Thyroid gland (tissue), 4 donors: ENCODE measurements around the gene DDX56. TPM values are rescaled to one million over a fixed set of nuclear protein-coding genes. Genes with fewer than 3 reads are reported as not detected.
"Not testable (repeated sequence)": the region's sequence is repeated elsewhere in the genome, so short reads cannot be mapped to it uniquely, and the experiment has no call there.

Experiments used
- DNase-seq, 2 donors: peaks; one replicate each; pipeline ENCODE4 v3.0.0-alpha.2; 2019
- H3K27ac ChIP-seq, 3 donors: fragments of 200-600 bp; sonication (generic); 1 replicate in 2 of 3; 2 replicates in 1 of 3; pipeline ENCODE4 v1.5.1; 2016 to 2019; ENCODE audit warnings: mild to moderate bottlenecking in 1 of 3, moderate library complexity in 1 of 3
- H3K27me3 ChIP-seq: fragments of 200-600 bp; sonication (generic); one replicate; pipeline ENCODE4 v1.5.1; 2019
- H3K36me3 ChIP-seq, 2 donors: fragments of 200-600 bp; sonication (generic); one replicate each; pipeline ENCODE4 v1.5.1; 2016 to 2019
- H3K4me1 ChIP-seq, 2 donors: fragments of 200-600 bp; sonication (generic); one replicate each; pipeline ENCODE4 v1.5.1; 2017 to 2019
- H3K4me3 ChIP-seq, 3 donors: fragments of 200-600 bp; sonication (generic); replicated peaks in 1 of 3; 1 replicate in 2 of 3; 2 replicates in 1 of 3; pipeline ENCODE4 v1.5.1; 2016; ENCODE audit warnings: mild to moderate bottlenecking in 1 of 3
- H3K9me3 ChIP-seq: fragments of 200-600 bp; sonication (generic); one replicate; pipeline ENCODE4 v1.5.1; 2017
- CTCF ChIP-seq, 6 experiments: fragments of 200-600 bp in 3 of 6; fragments of 450-650 bp in 3 of 6; sonication (generic) in 3 of 6; IDR thresholded peaks; one replicate each; pipeline ENCODE4 v1.5.1; 2016 to 2019; ENCODE audit warnings: antibody characterized with exemption in 6 of 6, mild to moderate bottlenecking in 2 of 6, inconsistent platforms in 1 of 6, moderate library complexity in 1 of 6
- POLR2A ChIP-seq, 2 donors: fragments of 450-650 bp; IDR thresholded peaks; one replicate each; pipeline ENCODE4 v1.6.1; 2017; ENCODE audit warnings: antibody characterized with exemption in 2 of 2, mild to moderate bottlenecking in 2 of 2, moderate library complexity in 1 of 2
- WGBS, 2 donors: methylation state at CpG; one replicate each; pipeline ENCODE4 v1.1.5; 2017; 5-methylcytosine and 5-hydroxymethylcytosine counted together
- intact Hi-C: fragments of 100-400 bp; cut with DNase I; formaldehyde crosslinking; loops from one replicate; pipeline ENCODE4 v1.15.1; 2023
- total RNA-seq, 4 donors: library from RNA; depleted of rRNA; stranded (reverse); fragments of >200 nt; gene quantifications; one replicate each; pipeline ENCODE4 v1.2.3, GENCODE V29; 2016

Gene DDX56
- total RNA-seq, 4 donors from 2014 or later, result 47.3 to 77.3 (median 62.1) TPM

GRCh38 chr7:44606341-44607140 is 32.8 kb upstream of the DDX56 start, which contains the start of gene OGDH:
Gene OGDH (plus strand): TSS chr7:44606627. CDS start chr7:44624344, 17,717 bp downstream.
- peaks cover 14 to 17% of the 10 kb centered on the region in 2 donors for H3K4me1 ChIP-seq
- H3K27me3 ChIP-seq, result no peaks in the 10 kb centered on the region
- peak within 1 kb of the TSS; percentile 47 to 80 (median 76) for H3K4me3 ChIP-seq
- peak; percentile 98 to 99 for DNase-seq
- WGBS, 2 donors, result 1% methylated on average over 31 to 32 of the region's 93 CpGs
- peak within 1 kb of the TSS; percentile 93 to 99 (median 97) for H3K27ac ChIP-seq
- intact Hi-C loops, result no loop called here
- TF ChIP-seq CTCF (IDR thresholded peaks at IDR 0.05), result peak in 1 of 6 experiments; percentile 36
- peak; percentile 77 to 97 for TF ChIP-seq POLR2A (IDR thresholded peaks at IDR 0.05)
- H3K36me3 ChIP-seq, result no peaks in the 10 kb centered on the region
- no peaks in the 10 kb centered on the region for H3K9me3 ChIP-seq

- no peak overlapping the region for H3K27ac ChIP-seq
- no peak overlapping the region for H3K4me3 ChIP-seq
- H3K4me1 ChIP-seq, result peaks cover 14 to 17% of the 10 kb centered on the region in 2 donors
- no peaks in the 10 kb centered on the region for H3K36me3 ChIP-seq
- H3K9me3 ChIP-seq, result no peaks in the 10 kb centered on the region
- 86 to 87% methylated on average over 2 of the region's 2 CpGs for WGBS, 2 donors
- intact Hi-C loops, result no loop called here
- H3K27me3 ChIP-seq, result no peaks in the 10 kb centered on the region
- no peak for DNase-seq
- no peak for TF ChIP-seq POLR2A (IDR thresholded peaks at IDR 0.05)
- TF ChIP-seq CTCF (IDR thresholded peaks at IDR 0.05), result no peak
Observed at GRCh38 chr7:44604941-44605340, 31.2 kb upstream of the DDX56 start.

GRCh38 chr7:44603193-44603592 is 29.5 kb upstream of the DDX56 start:
- TF ChIP-seq CTCF (IDR thresholded peaks at IDR 0.05) (no peak), POLR2A (IDR thresholded peaks at IDR 0.05) (no peak)
- intact Hi-C loops, result no loop called here

GRCh38 chr7:44602576-44602910 is 28.8 kb upstream of the DDX56 start:
- DNase-seq, result no peak
- Histone ChIP-seq H3K27ac (no peak overlapping the region), H3K4me3 (no peak overlapping the region), H3K27me3 (no peaks in the 10 kb centered on the region), H3K4me1 (peaks cover 7 to 10% of the 10 kb centered on the region in 2 donors), H3K9me3 (no peaks in the 10 kb centered on the region), H3K36me3 (no peaks in the 10 kb centered on the region)
- intact Hi-C loops, result no loop called here
- TF ChIP-seq POLR2A (IDR thresholded peaks at IDR 0.05) (no peak), CTCF (IDR thresholded peaks at IDR 0.05) (no peak)
- WGBS, 2 donors, result 79 to 95% methylated on average over 1 of the region's 1 CpG

More at GRCh38 chr7:44603193-44603592, 29.5 kb upstream of the DDX56 start:
- Histone ChIP-seq H3K9me3 (no peaks in the 10 kb centered on the region), H3K4me1 (peaks cover 11 to 17% of the 10 kb centered on the region in 2 donors), H3K36me3 (no peaks in the 10 kb centered on the region), H3K27me3 (no peaks in the 10 kb centered on the region), H3K27ac (no peak overlapping the region), H3K4me3 (no peak overlapping the region)
- no peak for DNase-seq
- WGBS, 2 donors, result 67 to 71% methylated on average over 6 of the region's 6 CpGs

- DNase-seq, result no peak
- H3K4me1 ChIP-seq, result peaks cover 11 to 19% of the 10 kb centered on the region in 2 donors
- H3K27me3 ChIP-seq, result no peaks in the 10 kb centered on the region
- intact Hi-C loops, result no loop called here
- H3K36me3 ChIP-seq, result no peaks in the 10 kb centered on the region
- H3K4me3 ChIP-seq, result no peak overlapping the region
- 80 to 84% methylated on average over 3 of the region's 3 CpGs for WGBS, 2 donors
- no peak overlapping the region for H3K27ac ChIP-seq
- TF ChIP-seq POLR2A (IDR thresholded peaks at IDR 0.05) (no peak), CTCF (IDR thresholded peaks at IDR 0.05) (no peak)
- H3K9me3 ChIP-seq, result no peaks in the 10 kb centered on the region
Observed at GRCh38 chr7:44599222-44599621, 25.5 kb upstream of the DDX56 start.

GRCh38 chr7:44597181-44597580 is 23.5 kb upstream of the DDX56 start:
- intact Hi-C loops, H3K36me3 ChIP-seq, H3K27ac ChIP-seq, H3K27me3 ChIP-seq, DNase-seq, H3K9me3 ChIP-seq, H3K4me3 ChIP-seq: not testable (repeated sequence)
- peaks cover 11 to 19% of the 10 kb centered on the region in 2 donors for H3K4me1 ChIP-seq
- 81 to 83% methylated on average over 8 of the region's 8 CpGs for WGBS, 2 donors
